ENCODE measurements around the gene ZNF197. TPM values are rescaled to one million over a fixed set of nuclear protein-coding genes. Genes with fewer than 3 reads are reported as not detected.

ZNF197 gene
- total and polyA plus RNA-seq, 3 donors from 2014 or later = 11.9 to 23.6 (median 21.1) TPM

- TF ChIP-seq CTCF (IDR thresholded peaks at IDR 0.05) = no peak
- no peak for TF ChIP-seq POLR2A (IDR thresholded peaks at IDR 0.05)
- no peaks in the 10 kb centered on the region for H3K36me3 ChIP-seq (ENCODE audit: low read depth, missing control alignments)
- no peak overlapping the region for H3K4me3 ChIP-seq
- intact Hi-C loops (cut with DNase I; ENCODE audit: low total_unique reads) = no loop called here
- DNase-seq = no peak
- no peak overlapping the region for H3K27ac ChIP-seq
- H3K27me3 ChIP-seq = no peaks in the 10 kb centered on the region
- H3K4me1 ChIP-seq = peaks cover 5% of the 10 kb centered on the region
- 89 to 97% methylated on average over 2 of the region's 2 CpGs for WGBS, 2 donors
- H3K9me3 ChIP-seq = no peaks in the 10 kb centered on the region
These were observed 3.9 kb downstream of the ZNF197 start for GRCh38 chr3:44628716-44629115.

GRCh38 chr3:44632193-44632592, 7.4 kb downstream of the ZNF197 start:
- DNase-seq = no peak
- intact Hi-C loops (cut with DNase I; ENCODE audit: low total_unique reads) = no loop called here
- no peaks in the 10 kb centered on the region for H3K36me3 ChIP-seq (ENCODE audit: low read depth, missing control alignments)
- H3K9me3 ChIP-seq = no peaks in the 10 kb centered on the region
- no peaks in the 10 kb centered on the region for H3K27me3 ChIP-seq
- no peak overlapping the region for H3K27ac ChIP-seq
- no peaks in the 10 kb centered on the region for H3K4me1 ChIP-seq
- H3K4me3 ChIP-seq = no peak overlapping the region
- TF ChIP-seq CTCF (IDR thresholded peaks at IDR 0.05) (no peak), POLR2A (IDR thresholded peaks at IDR 0.05) (no peak)
- WGBS, 2 donors = 91 to 92% methylated on average over 3 of the region's 3 CpGs

- no peak for DNase-seq
- Histone ChIP-seq H3K9me3 (no peaks in the 10 kb centered on the region), H3K4me3 (no peak overlapping the region), H3K27ac (no peak overlapping the region), H3K27me3 (no peaks in the 10 kb centered on the region), H3K36me3 (ENCODE audit: low read depth, missing control alignments) (peaks cover 16% of the 10 kb centered on the region), H3K4me1 (no peaks in the 10 kb centered on the region)
- intact Hi-C loops (cut with DNase I; ENCODE audit: low total_unique reads) = no loop called here
- TF ChIP-seq CTCF (IDR thresholded peaks at IDR 0.05) = no peak
- TF ChIP-seq POLR2A (IDR thresholded peaks at IDR 0.05) = no peak
- WGBS, 2 donors = 95 to 99% methylated on average over 4 of the region's 4 CpGs
These were observed 17.5 kb downstream of the ZNF197 start for GRCh38 chr3:44642337-44642736.

GRCh38 chr3:44643024-44643423, 18.2 kb downstream of the ZNF197 start:
- no peak for TF ChIP-seq CTCF (IDR thresholded peaks at IDR 0.05)
- TF ChIP-seq POLR2A (IDR thresholded peaks at IDR 0.05) = no peak
- no peak for DNase-seq
- H3K9me3 ChIP-seq = no peaks in the 10 kb centered on the region
- intact Hi-C loops (cut with DNase I; ENCODE audit: low total_unique reads) = no loop called here
- no peaks in the 10 kb centered on the region for H3K4me1 ChIP-seq
- no peak overlapping the region for H3K4me3 ChIP-seq
- no peak overlapping the region for H3K27ac ChIP-seq
- H3K36me3 ChIP-seq (ENCODE audit: low read depth, missing control alignments) = peaks cover 13% of the 10 kb centered on the region
- H3K27me3 ChIP-seq = no peaks in the 10 kb centered on the region
- 97 to 98% methylated on average over 4 of the region's 4 CpGs for WGBS, 2 donors

- Histone ChIP-seq H3K36me3 (ENCODE audit: low read depth, missing control alignments) (no peaks in the 10 kb centered on the region), H3K4me1 (peaks cover 9% of the 10 kb centered on the region), H3K27me3 (no peaks in the 10 kb centered on the region), H3K4me3 (no peak overlapping the region), H3K9me3 (no peaks in the 10 kb centered on the region), H3K27ac (no peak overlapping the region)
- intact Hi-C loops (cut with DNase I; ENCODE audit: low total_unique reads) = no loop called here
- DNase-seq = no peak
- 68 to 75% methylated on average over 1 of the region's 1 CpG for WGBS, 2 donors
- TF ChIP-seq CTCF (IDR thresholded peaks at IDR 0.05) = no peak
- TF ChIP-seq POLR2A (IDR thresholded peaks at IDR 0.05) = no peak
These were observed 22.9 kb downstream of the ZNF197 start for GRCh38 chr3:44647771-44648170.
